GM18907 (cell line): ENCODE measurements around the gene ROGDI.

Experiments used
- ATAC-seq: cut with Tn5 transposase; IDR thresholded peaks from one replicate; pipeline ENCODE4 v1.9.1; 2021; ENCODE audit warnings: mild to moderate bottlenecking, moderate library complexity; ENCODE audit not compliant: unreplicated experiment

Gene ROGDI

GRCh38 chr16:4814046-4814445, 11.6 kb upstream of the ROGDI start:
- ATAC-seq: no peak

DNA sequence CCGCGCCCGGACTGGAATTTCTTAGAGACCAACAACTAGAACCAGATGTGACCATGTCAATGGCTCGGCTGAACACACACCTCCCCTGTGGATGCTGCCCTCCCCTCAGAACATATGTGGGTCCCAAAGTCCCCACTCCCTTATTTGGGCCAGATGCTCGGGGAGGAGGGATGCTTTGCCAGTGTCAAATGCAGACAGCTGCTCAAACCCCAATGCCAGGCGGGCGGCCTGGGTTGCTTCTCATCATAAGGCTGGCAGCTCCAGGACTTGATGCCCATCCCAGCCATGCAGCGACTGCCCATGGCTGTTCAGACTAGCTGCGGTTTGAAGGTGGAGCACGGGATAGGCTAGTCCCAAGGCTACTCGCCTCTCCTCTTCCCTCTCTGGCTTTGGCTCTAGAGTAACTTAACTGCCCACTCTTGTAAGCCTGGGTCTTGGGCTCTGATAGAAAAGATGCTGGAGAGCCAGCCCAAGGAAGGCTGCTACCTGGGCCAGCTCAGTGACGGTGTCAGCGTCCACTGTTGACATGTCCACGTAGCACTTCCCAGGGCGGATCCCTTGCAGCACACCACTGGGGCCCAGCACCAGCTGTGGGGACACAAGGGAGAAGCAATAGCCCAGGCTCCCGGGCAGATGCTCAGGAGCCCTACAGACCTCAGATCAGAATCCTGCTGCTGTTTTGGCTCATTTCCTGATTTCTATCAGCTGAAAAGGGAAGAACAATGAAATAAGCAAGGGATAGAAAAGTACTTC, 11.0 kb upstream of the ROGDI start:
- ATAC-seq: no peak

GRCh38 chr16:4811773-4812172, 9.3 kb upstream of the ROGDI start:
- no peak for ATAC-seq

DNA sequence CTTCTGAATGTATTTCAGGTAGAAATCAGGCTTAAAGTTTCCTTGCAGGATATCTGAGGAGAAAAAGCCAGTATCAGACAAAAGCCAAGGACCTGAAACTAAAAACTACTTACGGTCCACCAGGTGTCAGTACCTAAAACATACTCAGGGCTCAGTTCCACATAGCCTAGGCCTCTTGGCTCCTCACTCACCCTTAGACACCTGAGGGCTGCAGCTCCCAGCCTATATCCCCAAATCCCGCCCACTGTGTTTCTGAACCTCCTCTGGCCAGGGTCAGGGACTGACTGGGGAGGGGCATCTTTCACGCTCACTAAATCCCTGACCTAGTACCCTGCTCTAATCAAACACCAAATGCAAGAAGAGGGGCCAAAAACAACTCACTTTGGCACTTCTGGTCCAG, 8.8 kb upstream of the ROGDI start:
- ATAC-seq: no peak

DNA sequence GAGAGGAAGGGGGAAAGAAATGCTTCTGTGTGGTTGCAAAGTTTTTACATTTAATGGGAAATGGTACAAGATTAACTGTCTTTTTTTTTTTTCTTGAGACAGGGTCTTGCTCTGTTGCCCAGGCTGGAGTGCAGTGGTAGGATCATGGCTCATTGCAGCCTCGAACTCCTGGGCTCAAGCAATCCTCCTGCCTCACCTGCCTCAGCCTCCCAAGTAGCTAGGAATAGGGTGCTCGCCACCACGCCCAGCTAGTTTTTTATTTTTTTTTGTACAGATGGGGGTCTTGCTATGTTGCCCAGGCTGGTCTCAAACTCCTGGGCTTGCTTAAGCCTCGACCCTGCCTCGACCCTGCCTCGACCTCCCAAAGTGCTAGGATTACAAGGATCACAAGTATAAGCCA, 3.8 kb upstream of the ROGDI start:
- ATAC-seq: no peak

- ATAC-seq: no peak
These were observed 2.8 kb upstream of the ROGDI start for GRCh38 chr16:4805231-4805630.

DNA sequence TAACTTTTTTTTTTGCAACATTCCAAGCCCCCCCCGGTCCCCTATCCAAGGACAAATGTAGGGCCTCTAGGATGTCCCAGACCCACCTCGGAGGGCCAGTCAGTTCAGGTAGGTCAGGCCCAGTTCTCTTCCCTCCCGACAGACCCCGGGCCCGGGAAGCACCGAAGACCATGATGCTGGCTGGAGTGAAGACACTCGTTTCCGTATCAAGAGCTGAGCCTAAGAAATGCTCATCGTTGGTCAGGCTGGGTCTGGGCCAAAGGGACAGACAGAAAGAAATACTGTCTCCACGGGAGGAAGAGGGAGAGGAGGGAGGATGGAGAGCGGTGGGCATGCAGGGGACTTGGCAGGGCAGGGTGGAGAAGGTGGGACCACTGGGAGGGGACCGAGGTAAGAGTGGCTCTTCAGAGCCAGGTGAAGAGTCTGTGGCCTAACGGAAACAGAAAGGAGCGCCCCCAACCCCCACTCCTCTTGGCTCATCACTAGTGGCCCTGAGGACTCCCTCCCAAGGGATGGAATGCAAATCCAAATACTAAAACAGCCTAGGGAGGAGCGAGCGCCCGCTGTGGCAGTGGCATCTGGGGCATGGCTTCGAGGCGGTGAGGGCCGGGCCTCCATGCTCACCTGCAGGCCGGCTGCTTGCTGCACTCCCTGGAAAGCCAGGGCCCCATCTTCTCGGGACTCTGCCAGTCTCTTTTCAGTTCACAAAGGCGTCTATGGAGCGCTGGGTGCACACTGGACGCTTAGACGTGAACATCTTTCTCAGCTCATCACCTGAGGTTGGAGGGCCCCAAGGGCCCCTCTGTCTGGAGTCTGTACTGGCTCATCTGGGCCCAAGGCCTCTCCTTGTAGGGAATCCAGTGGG, 1.7 kb upstream of the ROGDI start:
- no peak for ATAC-seq

DNA sequence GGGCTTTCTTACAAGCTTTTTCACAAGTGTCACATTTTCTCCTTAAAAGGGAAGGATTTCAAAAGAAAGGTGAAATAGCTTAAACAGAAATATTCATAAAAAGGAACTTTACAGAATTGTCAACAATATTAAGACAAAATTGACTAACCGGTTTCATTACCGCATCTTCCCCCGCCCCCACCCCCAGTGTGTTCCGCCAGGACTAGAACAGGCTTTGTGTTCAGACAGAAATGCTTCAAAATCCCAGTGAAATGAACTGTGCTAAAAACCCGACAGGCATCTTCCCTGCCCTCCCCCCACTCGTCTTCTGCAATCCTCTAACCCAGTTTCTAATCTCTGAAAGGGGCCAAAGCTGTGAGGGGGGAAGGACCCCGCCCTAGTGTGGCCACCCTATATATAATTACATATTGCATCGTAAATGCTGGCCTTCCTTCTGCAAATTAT, 990 bp upstream of the ROGDI start:
- no peak for ATAC-seq

DNA sequence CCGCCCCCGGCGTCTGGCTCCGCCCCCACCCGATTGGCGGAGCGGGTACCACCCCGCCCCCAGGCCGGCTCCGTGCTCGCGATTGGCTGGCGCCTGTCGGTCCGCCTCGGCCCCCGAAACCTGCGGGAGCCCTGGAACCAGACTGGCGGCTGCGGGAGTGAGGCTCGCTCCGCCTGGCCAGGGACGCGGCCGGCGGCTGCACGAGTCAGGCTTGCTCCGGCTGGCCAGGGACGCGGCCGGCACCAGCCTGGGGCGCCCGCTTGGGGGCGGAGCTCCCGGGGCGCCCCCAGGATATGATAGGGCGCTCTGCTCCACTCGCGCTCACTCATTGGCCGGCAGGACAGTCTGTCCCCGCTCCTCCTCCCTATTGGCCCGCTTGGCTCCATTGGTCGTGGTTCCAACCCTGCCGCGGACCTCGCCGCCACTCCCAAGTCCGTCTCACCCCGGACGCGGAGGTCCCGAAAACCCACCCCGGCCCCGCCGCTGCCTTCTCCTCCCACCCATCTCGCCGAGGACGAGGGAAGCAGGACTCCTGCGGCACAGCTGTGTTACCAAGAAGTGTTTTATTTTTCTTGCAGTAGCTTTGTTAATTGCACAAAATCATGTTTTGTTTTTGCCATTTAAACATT, 340 bp upstream of the ROGDI start:
- peak; percentile 91 for ATAC-seq

DNA sequence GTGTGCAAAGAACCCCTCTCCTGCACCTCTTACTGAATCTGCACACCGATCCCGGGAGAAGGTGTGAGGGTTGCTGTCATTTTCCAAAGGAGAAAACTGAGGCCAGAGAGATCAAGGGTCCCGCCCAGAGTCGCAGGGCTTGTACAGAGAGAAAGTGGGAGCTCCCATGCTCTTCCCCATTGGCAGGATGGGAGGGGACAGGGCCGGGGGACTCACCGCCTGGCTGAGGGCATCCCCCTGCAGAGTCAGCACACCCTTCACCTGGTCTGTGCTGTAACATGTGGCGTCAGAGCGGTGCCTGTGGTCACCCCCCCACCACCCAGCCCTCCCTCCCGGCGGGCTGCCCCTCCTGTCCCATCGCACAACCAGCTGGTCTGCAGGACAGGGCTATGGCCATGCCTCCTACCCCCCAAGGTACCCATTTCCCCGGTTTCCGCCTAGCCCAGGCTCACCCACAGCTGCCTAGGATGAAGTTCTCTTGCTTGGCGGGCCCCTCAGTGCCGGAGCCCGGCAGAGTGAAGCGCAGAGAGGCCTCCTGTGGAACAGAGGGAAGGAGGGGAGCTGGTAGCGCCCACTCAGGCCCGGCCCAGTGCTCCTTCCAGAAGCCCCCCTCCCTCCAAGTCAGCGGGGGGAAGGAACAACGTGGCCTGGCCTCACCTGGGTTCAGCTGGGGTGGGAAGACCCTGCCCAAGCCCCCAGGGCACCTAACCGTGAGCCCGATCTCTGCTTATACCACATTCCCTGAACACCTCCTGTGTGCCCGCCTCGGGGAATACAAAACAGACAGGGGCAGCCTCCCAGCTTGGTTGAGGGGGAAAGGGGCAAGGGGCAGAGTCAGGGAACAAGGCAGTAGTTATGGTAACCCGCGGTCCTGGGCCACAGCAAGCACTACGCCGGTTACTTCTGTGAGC, 1.1 kb downstream of the ROGDI start:
- ATAC-seq: no peak

DNA sequence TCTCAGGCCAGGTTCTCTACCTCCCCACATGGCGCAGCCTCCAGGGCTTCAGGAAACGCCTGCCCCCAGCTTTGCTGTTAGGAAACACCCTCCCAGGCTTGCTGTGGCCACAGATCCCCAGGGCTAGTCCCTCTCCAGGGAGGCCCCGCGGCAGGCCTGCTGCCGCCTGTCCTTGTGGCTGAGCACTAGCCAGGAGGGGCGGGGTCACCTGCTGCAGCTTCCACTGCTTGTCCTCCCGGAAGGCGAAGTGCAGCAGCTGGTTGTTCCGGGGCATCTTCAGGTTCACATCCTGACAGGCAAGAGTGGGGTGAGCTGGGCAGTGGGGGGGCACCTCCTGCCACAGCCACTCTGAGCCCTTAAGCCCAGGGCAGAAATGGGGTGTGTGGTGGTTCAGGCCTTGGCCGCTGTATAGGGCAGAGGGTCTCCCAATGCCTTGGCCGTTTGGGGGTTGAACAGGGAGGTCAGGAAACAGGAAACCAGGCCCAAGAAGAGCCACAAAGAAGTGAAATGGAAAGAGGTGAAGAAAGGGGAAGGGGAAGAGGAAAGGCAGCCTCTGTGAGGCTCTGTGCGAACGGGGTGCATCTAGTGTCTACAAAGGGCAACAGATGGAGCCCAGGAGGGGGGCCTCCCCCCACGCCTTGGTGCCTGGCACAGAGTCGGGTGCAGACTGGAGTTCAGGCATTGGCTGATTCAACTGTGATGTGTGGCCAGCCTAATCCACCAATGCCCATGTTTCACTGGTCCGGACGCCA, 2.0 kb downstream of the ROGDI start:
- ATAC-seq: no peak

DNA sequence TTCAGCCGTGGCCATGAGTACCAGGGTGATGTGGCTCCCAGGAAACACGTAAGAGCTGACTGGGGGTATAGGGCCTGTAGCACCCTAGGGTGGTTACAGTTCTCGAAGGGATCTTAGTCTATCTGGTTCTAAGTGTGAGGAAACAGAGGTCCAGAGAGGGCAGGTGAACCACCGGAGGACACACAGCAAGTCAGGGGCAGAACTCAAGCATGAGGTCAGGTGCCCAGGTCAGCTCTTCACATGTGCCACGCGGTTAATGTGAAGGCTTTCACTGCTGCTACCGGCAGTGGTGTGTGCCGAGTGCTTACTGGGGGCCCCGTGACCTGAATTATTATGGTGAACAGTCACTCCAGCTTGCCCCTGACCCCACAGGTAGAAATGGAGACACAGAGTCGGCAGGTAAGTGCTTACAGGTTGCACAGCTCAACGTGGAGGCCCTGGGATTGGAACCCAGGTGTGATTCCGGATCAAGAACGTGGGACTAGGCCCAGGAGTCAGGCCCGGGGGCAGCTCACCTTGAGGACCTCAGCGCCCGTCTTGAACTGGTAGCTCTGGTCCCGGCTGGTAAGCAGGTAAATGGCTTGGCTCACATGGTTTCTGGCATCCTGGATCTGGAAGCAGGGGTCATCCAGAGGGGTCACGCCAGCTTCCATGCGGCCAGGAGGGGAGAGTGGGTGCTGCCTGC, 3.1 kb downstream of the ROGDI start:
- ATAC-seq: no peak

- ATAC-seq: no peak
These were observed 4.0 kb downstream of the ROGDI start for GRCh38 chr16:4798456-4798855.

DNA sequence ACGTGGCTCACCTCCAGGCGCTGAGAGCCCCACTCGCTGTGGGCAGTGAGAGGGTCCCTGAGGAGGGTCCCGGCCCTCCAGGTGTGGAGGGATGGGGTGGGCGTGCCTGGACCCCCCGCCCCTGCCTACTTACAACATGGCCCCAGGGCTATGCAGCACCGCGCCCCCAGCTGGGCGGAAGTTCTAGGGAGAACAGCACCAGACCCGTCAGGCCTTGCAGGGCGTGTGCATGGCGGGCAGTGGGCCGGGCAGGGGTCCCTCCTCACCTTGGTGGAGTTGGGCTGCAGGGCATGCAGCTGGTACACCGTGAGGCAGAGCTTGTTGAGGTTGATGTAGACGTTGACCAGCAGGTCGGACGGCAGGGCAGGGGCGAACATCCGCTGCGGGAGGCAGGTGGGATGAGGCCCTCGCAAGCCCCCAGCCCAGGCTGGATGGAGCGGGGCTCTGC, 4.6 kb downstream of the ROGDI start:
- no peak for ATAC-seq

GRCh38 chr16:4796982-4797804, 5.2 kb downstream of the ROGDI start:
- ATAC-seq: no peak

DNA sequence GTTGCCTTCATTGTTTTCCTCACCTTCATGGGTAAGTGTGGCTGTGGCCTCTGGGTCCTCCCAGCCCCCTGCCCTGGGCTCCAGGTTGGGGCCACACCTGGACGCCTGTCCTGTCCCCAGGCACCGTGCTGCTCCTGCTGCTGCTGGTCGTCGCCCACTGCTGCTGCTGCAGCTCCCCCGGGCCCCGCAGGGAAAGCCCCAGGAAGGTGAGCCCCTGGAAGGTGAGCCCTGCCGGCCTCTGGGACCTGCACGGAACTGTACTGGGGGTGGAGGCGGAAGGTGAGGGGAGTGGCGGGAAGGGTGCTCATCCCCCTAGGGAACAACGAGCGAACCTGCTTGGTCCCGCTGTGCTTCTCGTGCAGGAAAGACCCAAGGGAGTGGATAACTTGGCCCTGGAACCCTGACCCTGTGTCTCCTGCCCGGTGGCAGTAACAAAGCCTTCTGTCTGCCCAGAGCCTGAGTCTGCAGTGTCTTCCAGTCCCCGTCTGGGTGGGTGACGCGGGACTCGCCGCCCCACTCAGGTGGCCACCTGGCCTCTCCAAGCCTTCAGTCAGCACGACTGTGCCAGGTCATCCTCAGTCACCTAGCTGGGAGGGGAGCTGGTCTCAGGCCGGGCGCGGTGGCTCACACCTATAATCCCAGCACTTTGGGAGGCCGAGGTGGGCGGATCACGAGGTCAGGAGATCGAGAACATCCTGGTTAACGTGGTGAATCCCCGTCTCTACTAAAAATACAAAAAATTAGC, 6.4 kb downstream of the ROGDI start:
- no peak for ATAC-seq

- no peak for ATAC-seq
These were observed 7.1 kb downstream of the ROGDI start, which contains the start of gene SMIM22 for GRCh38 chr16:4795181-4795827. Gene SMIM22 (plus strand): TSS chr16:4795369. CDS start chr16:4795735, 366 bp downstream.
